H1 (cell line): ENCODE measurements around the gene COPZ2. TPM values are rescaled to one million over a fixed set of nuclear protein-coding genes. Genes with fewer than 3 reads are reported as not detected.

ENCODE experiments used
- CBX8 ChIP-seq: fragments of 300-800, 300-1000 bp; sonication (generic); IDR thresholded peaks from 2 replicates; pipeline ENCODE4 v1.7.1; 2016; ENCODE audit warnings: low read depth, low read length, borderline replicate concordance
- CHD1 ChIP-seq: IDR thresholded peaks from 2 replicates; pipeline ENCODE4 v1.6.1; 2012; ENCODE audit warnings: low read depth, low read length, improper control_type of control experiment
- CHD2 ChIP-seq: IDR thresholded peaks from 2 replicates; pipeline ENCODE4 v1.6.1; 2012; ENCODE audit warnings: low read length, improper control_type of control experiment
- CREB1 ChIP-seq: IDR thresholded peaks from 2 replicates; pipeline ENCODE4 v1.6.1; 2012; ENCODE audit warnings: inconsistent platforms
- CTBP2 ChIP-seq: IDR thresholded peaks from 2 replicates; pipeline ENCODE4 v1.7.0; 2011; ENCODE audit warnings: borderline replicate concordance, mild to moderate bottlenecking, moderate library complexity, mixed read lengths, low read length; ENCODE audit not compliant: insufficient read depth, insufficient read length
- GABPA ChIP-seq: IDR thresholded peaks from 2 replicates; pipeline ENCODE4 v1.6.1; 2011; ENCODE audit warnings: mild to moderate bottlenecking, low read length, moderate library complexity, borderline replicate concordance; ENCODE audit not compliant: insufficient read depth
- GTF2F1 ChIP-seq: IDR thresholded peaks from 2 replicates; pipeline ENCODE4 v1.6.1; 2012; ENCODE audit warnings: low read depth, low read length, improper control_type of control experiment, borderline replicate concordance
- MAFK ChIP-seq: IDR thresholded peaks from 2 replicates; pipeline ENCODE4 v1.6.1; 2012; ENCODE audit warnings: low read depth, mild to moderate bottlenecking, improper control_type of control experiment, low read length
- PHF8 ChIP-seq: fragments of 200-600 bp; sonication (generic); conservative IDR thresholded peaks from 2 replicates; pipeline ENCODE4 v1.7.1; 2012; ENCODE audit warnings: low read depth, mild to moderate bottlenecking, inconsistent platforms, low read length, moderate library complexity
- POLR2A ChIP-seq, 2 experiments: IDR thresholded peaks; 1 replicate in 1 of 2; 2 replicates in 1 of 2; pipeline ENCODE4 v1.6.1; 2011; ENCODE audit warnings: low read depth in 2 of 2, low read length in 2 of 2, mild to moderate bottlenecking in 2 of 2; ENCODE audit errors: control extremely low read depth in 1 of 2
- POU5F1 ChIP-seq: IDR thresholded peaks from 2 replicates; pipeline ENCODE4 v1.6.1; 2011; ENCODE audit warnings: low read depth, mild to moderate bottlenecking, low read length, moderate library complexity
- RAD21 ChIP-seq, 2 experiments: IDR thresholded peaks in 1 of 2; conservative IDR thresholded peaks in 1 of 2; 2 replicates each; pipeline ENCODE4 v1.6.1; 2011; ENCODE audit warnings: low read depth in 2 of 2, low read length in 2 of 2, improper control_type of control experiment in 1 of 2, inconsistent platforms in 1 of 2, mild to moderate bottlenecking in 1 of 2, moderate library complexity in 1 of 2
- RBBP5 ChIP-seq: IDR thresholded peaks from 2 replicates; pipeline ENCODE4 v1.7.1; 2012; ENCODE audit warnings: low read depth, mild to moderate bottlenecking, inconsistent platforms, low read length, moderate library complexity, borderline replicate concordance
- RFX5 ChIP-seq: IDR thresholded peaks from 2 replicates; pipeline ENCODE4 v1.6.1; 2011; ENCODE audit warnings: low read depth, low read length, improper control_type of control experiment, borderline replicate concordance
- RXRA ChIP-seq: IDR thresholded peaks from 2 replicates; pipeline ENCODE4 v1.6.1; 2011; ENCODE audit warnings: low read depth, mild to moderate bottlenecking, low read length, moderate library complexity; ENCODE audit not compliant: insufficient read depth
- SIN3A ChIP-seq, 2 experiments: IDR thresholded peaks in 1 of 2; conservative IDR thresholded peaks in 1 of 2; 2 replicates each; pipeline ENCODE4 v1.6.1; 2011 to 2012; ENCODE audit warnings: low read length in 2 of 2, improper control_type of control experiment in 1 of 2, low read depth in 1 of 2, mild to moderate bottlenecking in 1 of 2
- SIRT6 ChIP-seq: IDR thresholded peaks from one replicate; pipeline ENCODE4 v1.7.1; 2012; ENCODE audit warnings: low read length, inconsistent platforms
- SIX5 ChIP-seq: IDR thresholded peaks from 2 replicates; pipeline ENCODE4 v1.6.1; 2011; ENCODE audit warnings: mild to moderate bottlenecking, low read depth, low read length
- SP2 ChIP-seq: IDR thresholded peaks from 2 replicates; pipeline ENCODE4 v1.6.1; 2012; ENCODE audit warnings: mild to moderate bottlenecking, low read length, inconsistent platforms
- SP4 ChIP-seq: IDR thresholded peaks from 2 replicates; pipeline ENCODE4 v1.6.1; 2012; ENCODE audit warnings: low read length, inconsistent platforms
- TAF1 ChIP-seq: IDR thresholded peaks from 2 replicates; pipeline ENCODE4 v1.6.1; 2011; ENCODE audit warnings: mild to moderate bottlenecking, low read depth, low read length
- TAF7 ChIP-seq: optimal IDR thresholded peaks from 2 replicates; pipeline ENCODE3; 2011; ENCODE audit warnings: low read depth, mild to moderate bottlenecking, inconsistent platforms, low read length, moderate library complexity, borderline replicate concordance
- TEAD4 ChIP-seq: IDR thresholded peaks from 2 replicates; pipeline ENCODE4 v1.6.1; 2012; ENCODE audit warnings: low read depth, low read length, inconsistent platforms, mixed read lengths
- YY1 ChIP-seq: IDR thresholded peaks from 2 replicates; pipeline ENCODE4 v1.6.1; 2011; ENCODE audit warnings: low read depth, mild to moderate bottlenecking, low read length
- polyA plus RNA-seq, 7 experiments: library from polyadenylated mRNA; depleted of rRNA in 3 of 7; stranded (reverse) in 5 of 7; unstranded in 2 of 7; fragments of >200 nt in 5 of 7; fragments of 200-250 nt in 2 of 7; gene quantifications; 1 replicate in 5 of 7; 2 replicates in 1 of 7; 4 replicates in 1 of 7; pipeline versions ENCODE4 v1.2.1 to v1.2.3, GENCODE V29; 2011 to 2013; ENCODE audit warnings: missing spikeins in 2 of 7, mixed read lengths in 2 of 7
- total RNA-seq: library from RNA; stranded (reverse); fragmentation: NEBNext Ultra II Directional; extraction: Animal tissue kit (Norgen Biotek cat#: 25700); gene quantifications from 2 replicates; pipeline ENCODE4 v1.2.1, GENCODE V29; 2021
- TF ChIP-seq, protein P1 (sequence below): IDR thresholded peaks from 2 replicates; pipeline ENCODE4 v1.6.1; 2012; ENCODE audit warnings: inconsistent platforms

COPZ2 gene
- total and polyA plus RNA-seq, 2 of the 8 experiments (the other 6 are each of a cell fraction or from before 2014, with no cell fraction given): 0.24 TPM; not detected in 1

DNA sequence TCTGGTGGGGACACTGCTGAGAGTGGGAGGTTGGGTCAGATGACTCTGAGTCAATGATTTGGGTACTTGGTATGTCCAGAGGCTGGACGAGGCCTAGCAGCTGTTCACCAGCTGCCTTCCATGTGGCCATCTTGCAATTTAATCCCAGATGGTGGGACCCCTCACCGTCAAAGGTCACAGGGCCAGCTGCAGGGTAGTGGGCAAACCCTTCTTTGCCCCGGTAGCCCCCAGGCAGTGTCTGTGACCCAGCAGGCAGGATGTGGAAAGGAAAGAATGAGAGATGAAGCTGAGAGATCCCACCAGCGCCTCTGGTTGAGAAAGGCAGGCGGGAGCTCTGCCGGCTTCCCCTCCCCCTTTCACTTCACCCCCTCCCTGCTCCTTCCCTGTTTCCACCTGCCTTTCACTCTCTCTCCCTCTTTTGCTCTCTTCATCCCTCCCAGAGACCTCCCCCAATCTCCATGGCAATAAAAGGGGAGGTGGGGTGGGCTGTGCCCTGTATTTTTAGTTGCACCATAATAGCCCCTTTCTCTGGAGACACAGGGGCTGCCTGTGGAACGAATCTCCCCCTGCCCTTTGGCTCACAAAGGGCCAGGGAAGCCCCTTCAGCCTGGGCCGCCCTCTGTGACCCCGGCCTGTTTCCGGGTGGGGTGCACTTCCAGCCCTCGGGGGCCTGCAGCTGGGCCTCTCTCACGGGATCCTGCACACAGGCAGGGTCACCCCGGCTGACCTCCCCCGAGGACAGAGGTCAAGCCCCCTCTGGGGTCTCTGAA, 46.5 kb downstream of the COPZ2 start (continued):
- TF ChIP-seq RXRA (no peak), CHD2 (no peak), POLR2A (IDR thresholded peaks at IDR 0.05; ENCODE audit: control extremely low read depth in 1 of 2, low read depth in 2 of 2, low read length in 2 of 2) (no peak), GTF2F1 (no peak), CBX8 (no peak), RBBP5 (no peak; the same call in 1 of the 2 replicates), YY1 (peak; percentile 60; the same call in 1 of the 2 replicates), SIRT6 (no peak), SIN3A (conservative IDR thresholded peaks at IDR 0.05 in 1 of 2, IDR thresholded peaks at IDR 0.05 in 1 of 2; ENCODE audit: low read depth in 1 of 2, low read length in 2 of 2) (0 out of 4 replicates have a peak, but pooled peaks of 1 of the 2 experiments have one; percentile 53), SP4 (no peak), CHD1 (no peak), RAD21 (IDR thresholded peaks at IDR 0.05 in 1 of 2, conservative IDR thresholded peaks at IDR 0.05 in 1 of 2; ENCODE audit: low read depth in 2 of 2, low read length in 2 of 2) (no peak), CREB1 (no peak), PHF8 (no peak), SIX5 (no peak), RFX5 (no peak), TEAD4 (no peak), POU5F1 (no peak), TAF1 (no peak), CTBP2 (peak; percentile 81), TAF7 (no peak), SP2 (no peak), GABPA (no peak), MAFK (no peak)
- TF ChIP-seq, protein P1, sequence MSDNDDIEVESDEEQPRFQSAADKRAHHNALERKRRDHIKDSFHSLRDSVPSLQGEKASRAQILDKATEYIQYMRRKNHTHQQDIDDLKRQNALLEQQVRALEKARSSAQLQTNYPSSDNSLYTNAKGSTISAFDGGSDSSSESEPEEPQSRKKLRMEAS: 0 out of 2 replicates have a peak, but pooled peaks have one; percentile 3
